Mucosa of stomach (tissue), 1 donor: ENCODE measurements around the gene MEGF11.

Experiments
- H3K27me3 ChIP-seq: one replicate; pipeline ENCODE4 v1.7.0; 2013; ENCODE audit warnings: mild to moderate bottlenecking, low read length; ENCODE audit not compliant: control insufficient read depth, insufficient read depth
- H3K36me3 ChIP-seq: one replicate; pipeline ENCODE4 v1.7.0; 2013; ENCODE audit warnings: low read length; ENCODE audit not compliant: control insufficient read depth, insufficient read depth
- H3K4me1 ChIP-seq: one replicate; pipeline ENCODE4 v1.7.0; 2013; ENCODE audit warnings: mild to moderate bottlenecking, low read length; ENCODE audit not compliant: control insufficient read depth, insufficient read depth
- H3K4me3 ChIP-seq: one replicate; pipeline ENCODE4 v1.7.0; 2013; ENCODE audit warnings: low read length
- H3K9ac ChIP-seq: one replicate; pipeline ENCODE4 v1.7.0; 2013; ENCODE audit warnings: mild to moderate bottlenecking, low read length, moderate library complexity
- H3K9me3 ChIP-seq: one replicate; pipeline ENCODE4 v1.7.0; 2013; ENCODE audit warnings: mild to moderate bottlenecking, low read length, moderate library complexity; ENCODE audit not compliant: control insufficient read depth
- donor health status: Pancreatic carcinoma.

Gene MEGF11

GRCh38 chr15:66109826-66110225 is 143.7 kb downstream of the MEGF11 start:
- Histone ChIP-seq H3K4me1 (no peaks in the 10 kb centered on the region), H3K9ac (no peak overlapping the region), H3K4me3 (no peak overlapping the region), H3K9me3 (no peaks in the 10 kb centered on the region), H3K36me3 (no peaks in the 10 kb centered on the region), H3K27me3 (peaks cover 6% of the 10 kb centered on the region)

- H3K4me1 ChIP-seq, result no peaks in the 10 kb centered on the region
- H3K4me3 ChIP-seq, result no peak overlapping the region
- no peak overlapping the region for H3K9ac ChIP-seq
- no peaks in the 10 kb centered on the region for H3K36me3 ChIP-seq
- H3K9me3 ChIP-seq, result no peaks in the 10 kb centered on the region
- peaks cover 6% of the 10 kb centered on the region for H3K27me3 ChIP-seq
Measured at GRCh38 chr15:66108483-66109265, 144.9 kb downstream of the MEGF11 start.

- H3K4me3 ChIP-seq, result no peak overlapping the region
- no peaks in the 10 kb centered on the region for H3K9me3 ChIP-seq
- H3K36me3 ChIP-seq, result no peaks in the 10 kb centered on the region
- peaks cover 6% of the 10 kb centered on the region for H3K27me3 ChIP-seq
- H3K9ac ChIP-seq, result no peak overlapping the region
- no peaks in the 10 kb centered on the region for H3K4me1 ChIP-seq
Measured at GRCh38 chr15:66107070-66107469, 146.5 kb downstream of the MEGF11 start.

- H3K9me3 ChIP-seq, result no peaks in the 10 kb centered on the region
- no peak overlapping the region for H3K4me3 ChIP-seq
- no peak overlapping the region for H3K9ac ChIP-seq
- H3K27me3 ChIP-seq, result peaks cover 6% of the 10 kb centered on the region
- no peaks in the 10 kb centered on the region for H3K36me3 ChIP-seq
- H3K4me1 ChIP-seq, result no peaks in the 10 kb centered on the region
Measured at GRCh38 chr15:66105286-66106265, 148.0 kb downstream of the MEGF11 start.

DNA sequence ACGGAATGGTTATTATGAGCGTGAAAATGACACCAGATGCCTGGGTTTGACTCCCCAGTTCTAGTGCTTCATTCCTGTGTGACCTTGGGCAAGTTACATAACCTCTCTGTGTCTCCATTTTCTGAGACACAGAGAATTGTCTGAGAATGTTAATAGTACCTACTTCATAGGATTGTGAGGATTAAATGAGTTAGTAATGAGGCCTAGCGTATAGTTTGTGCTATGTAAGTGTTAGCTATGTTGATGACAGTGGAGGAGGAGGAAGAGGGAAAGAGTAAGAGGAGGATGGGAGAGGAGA is 150.3 kb downstream of the MEGF11 start:
- Histone ChIP-seq H3K9ac (no peak overlapping the region), H3K9me3 (no peaks in the 10 kb centered on the region), H3K4me3 (no peak overlapping the region), H3K36me3 (no peaks in the 10 kb centered on the region), H3K27me3 (peaks cover 6% of the 10 kb centered on the region), H3K4me1 (no peaks in the 10 kb centered on the region)

DNA sequence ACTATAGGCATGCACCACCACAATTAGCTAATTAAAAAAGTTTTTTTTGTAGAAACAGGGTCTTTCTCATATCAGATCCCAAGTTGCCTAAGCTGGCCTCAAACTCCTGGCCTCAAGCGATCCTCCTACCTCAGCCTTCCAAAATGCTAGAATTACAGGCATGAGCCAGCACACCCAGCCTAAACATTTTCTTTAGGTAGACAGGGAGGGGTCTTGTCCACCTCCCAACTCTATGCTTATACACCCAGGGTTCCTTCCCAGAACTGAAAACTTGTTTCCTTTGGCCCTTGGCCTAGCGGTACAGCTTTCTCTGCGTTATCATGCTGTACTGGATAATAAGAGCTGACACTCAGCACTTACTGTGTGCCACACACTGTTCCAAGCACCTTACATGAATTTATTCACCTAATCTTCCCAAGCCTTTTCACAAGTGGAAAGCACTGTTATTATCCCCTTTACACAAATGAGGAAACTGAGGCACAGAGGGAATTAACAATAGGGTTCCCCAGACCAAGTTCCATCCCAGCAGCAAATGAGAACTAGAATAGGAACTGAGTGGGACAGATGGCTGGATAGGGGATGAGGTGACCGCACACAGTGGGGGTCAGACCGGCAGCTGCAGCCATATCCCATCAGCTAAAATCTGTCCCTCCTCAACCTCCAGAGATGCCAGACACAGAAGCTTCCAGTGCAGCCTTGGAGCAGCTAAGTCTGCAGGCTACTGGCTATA is 150.8 kb downstream of the MEGF11 start:
- Histone ChIP-seq H3K4me1 (no peaks in the 10 kb centered on the region), H3K9ac (no peak overlapping the region), H3K9me3 (no peaks in the 10 kb centered on the region), H3K27me3 (peaks cover 6% of the 10 kb centered on the region), H3K4me3 (no peak overlapping the region), H3K36me3 (no peaks in the 10 kb centered on the region)

- Histone ChIP-seq H3K9ac (no peak overlapping the region), H3K27me3 (peaks cover 6% of the 10 kb centered on the region), H3K9me3 (no peaks in the 10 kb centered on the region), H3K36me3 (no peaks in the 10 kb centered on the region), H3K4me1 (no peaks in the 10 kb centered on the region), H3K4me3 (no peak overlapping the region)
Measured at GRCh38 chr15:66101715-66102395, 151.7 kb downstream of the MEGF11 start.

- no peak overlapping the region for H3K4me3 ChIP-seq
- no peaks in the 10 kb centered on the region for H3K36me3 ChIP-seq
- no peak overlapping the region for H3K9ac ChIP-seq
- H3K9me3 ChIP-seq, result no peaks in the 10 kb centered on the region
- H3K4me1 ChIP-seq, result no peaks in the 10 kb centered on the region
- H3K27me3 ChIP-seq, result peaks cover 7% of the 10 kb centered on the region
Measured at GRCh38 chr15:66100761-66101160, 152.8 kb downstream of the MEGF11 start.

- Histone ChIP-seq H3K9me3 (no peaks in the 10 kb centered on the region), H3K9ac (no peak overlapping the region), H3K27me3 (peaks cover 3% of the 10 kb centered on the region), H3K4me1 (no peaks in the 10 kb centered on the region), H3K36me3 (no peaks in the 10 kb centered on the region), H3K4me3 (no peak overlapping the region)
Measured at GRCh38 chr15:66099950-66100671, 153.4 kb downstream of the MEGF11 start.

DNA sequence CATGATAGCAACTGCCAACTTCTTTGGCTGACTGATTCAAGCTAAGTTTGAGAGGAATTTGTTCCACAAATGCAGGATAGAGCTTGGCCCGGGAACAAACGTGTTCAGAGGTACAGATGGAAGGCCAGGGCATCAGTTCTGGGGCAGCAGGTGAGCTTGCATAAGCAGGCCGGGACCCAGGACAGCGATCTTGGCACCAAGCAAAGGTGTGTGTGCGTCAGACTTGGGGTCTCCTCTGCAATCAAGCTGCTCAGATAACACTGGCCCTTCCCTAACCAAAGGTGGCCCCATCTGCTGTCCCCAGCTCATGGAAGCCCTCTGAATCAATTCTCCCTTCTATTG is 155.6 kb downstream of the MEGF11 start:
- Histone ChIP-seq H3K9ac (no peak overlapping the region), H3K36me3 (no peaks in the 10 kb centered on the region), H3K4me3 (no peak overlapping the region), H3K4me1 (no peaks in the 10 kb centered on the region), H3K27me3 (peaks cover 3% of the 10 kb centered on the region), H3K9me3 (no peaks in the 10 kb centered on the region)
